Stimulated activated CD4-positive, alpha-beta T cell treated with anti-CD3 and anti-CD28 coated beads, Interleukin-2, amount 100 ng/mL, for 4 hours (primary cell): ENCODE measurements around the gene PCDHGA3.
"Not testable (repeated sequence)": the region's sequence is repeated elsewhere in the genome, so short reads cannot be mapped to it uniquely, and the experiment has no call there.

Experiments
- DNase-seq: peaks from one replicate; pipeline ENCODE4 v3.0.0-alpha.2; 2020; ENCODE audit warnings: low read depth

Gene PCDHGA3

DNA sequence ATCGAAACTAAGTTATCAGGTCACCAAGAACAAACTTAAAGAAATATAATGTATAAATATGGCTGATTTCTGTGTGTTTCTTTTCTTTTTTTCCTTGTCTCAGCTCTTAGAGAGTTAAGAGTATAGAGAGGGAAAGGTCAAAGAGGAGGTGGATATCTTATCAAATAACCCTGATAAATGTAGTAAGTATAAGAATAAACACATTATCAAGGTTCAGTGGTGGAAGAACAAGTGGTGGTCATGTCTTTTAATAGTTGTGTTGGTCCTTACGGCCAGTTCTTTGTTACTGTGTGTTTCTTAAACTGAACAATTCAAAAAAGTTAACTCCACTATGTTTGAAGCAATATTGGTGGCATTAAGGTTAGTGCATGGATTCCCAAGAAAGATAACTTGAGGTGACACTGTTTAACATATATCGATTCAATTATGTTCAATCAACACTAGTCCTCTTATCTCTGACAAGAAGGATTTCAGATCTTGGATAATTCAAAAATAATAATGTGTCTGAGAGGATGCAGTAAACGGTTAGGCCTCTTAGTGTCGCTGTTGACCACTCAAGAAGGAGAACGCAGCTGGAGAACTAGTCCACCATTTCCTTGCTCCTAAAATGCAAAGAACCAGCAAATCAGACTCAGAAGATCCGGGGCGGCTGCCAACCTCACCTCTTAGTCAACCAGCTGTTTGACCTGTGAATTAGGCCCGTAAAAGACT lies at the start of gene PCDHGA3:
Gene PCDHGA3 (plus strand): TSS at position 588 of the 711 bp plus-strand sequence. CDS start 205 bp downstream, outside the sequence.
- DNase-seq, result no peak

DNA sequence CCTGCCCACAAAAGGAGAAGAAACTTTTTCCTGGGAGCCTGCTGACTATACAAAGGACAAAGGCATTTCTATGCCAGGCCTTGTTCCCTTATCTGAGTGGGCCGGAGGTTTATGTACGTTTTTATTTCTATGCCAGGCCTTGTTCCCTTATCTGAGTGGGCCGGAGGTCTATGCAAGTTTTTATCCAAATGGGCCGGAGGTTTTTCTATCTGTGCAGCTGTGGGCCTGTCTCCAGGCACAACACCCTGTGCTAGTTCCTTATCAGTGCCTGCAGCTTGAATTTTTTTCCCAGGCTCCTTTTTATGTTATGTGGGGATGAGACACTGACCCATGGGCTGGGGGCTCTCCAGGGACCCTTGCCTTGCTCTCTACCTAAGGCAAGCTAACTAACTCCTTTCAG lies 45.3 kb upstream of the PCDHGA3 start:
- DNase-seq, result no peak

DNA sequence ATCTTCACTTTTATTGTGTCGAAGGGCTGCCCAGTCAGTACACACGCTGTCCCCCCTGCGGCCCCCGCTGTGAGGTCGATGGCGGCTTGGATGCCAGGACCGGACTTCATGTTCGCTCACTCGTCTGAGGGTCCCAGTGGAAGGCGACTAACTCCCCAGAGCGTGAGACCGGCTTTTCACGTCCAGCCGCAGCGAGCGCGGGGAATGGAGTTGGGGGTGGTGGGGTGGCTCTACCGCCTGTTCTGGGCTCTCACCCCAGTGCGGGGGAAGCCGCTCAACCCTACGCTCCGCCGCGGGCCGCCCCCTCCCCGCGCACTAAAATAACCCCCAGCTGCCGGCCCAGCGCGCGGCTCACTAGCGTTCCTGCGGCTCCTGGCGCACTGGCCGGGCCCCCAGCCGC lies 39.9 kb upstream of the PCDHGA3 start, which contains the start of gene SLC25A2:
Gene SLC25A2 (minus strand): TSS at position 294 of the 400 bp plus-strand sequence. CDS start 184 bp downstream, at position 110.
- no peak for DNase-seq

DNA sequence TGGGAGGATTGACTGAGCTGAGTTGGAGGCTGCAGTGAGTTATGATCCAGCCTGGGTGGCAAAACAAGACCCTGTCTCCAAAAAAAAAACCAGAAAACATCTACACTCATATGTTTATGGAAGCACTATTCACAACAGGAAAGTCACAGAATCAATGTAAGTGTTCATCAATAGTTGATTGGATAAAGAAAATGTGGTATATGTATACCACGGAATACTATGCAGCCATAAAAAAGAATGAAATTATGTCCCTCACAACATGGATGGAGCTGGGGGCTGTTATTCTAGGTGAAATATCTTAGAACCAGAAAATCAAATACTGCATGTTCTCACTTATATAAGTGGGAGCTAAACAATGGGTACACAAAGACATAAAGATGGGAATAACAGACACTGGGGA lies 37.0 kb upstream of the PCDHGA3 start:
- DNase-seq, result no peak

DNA sequence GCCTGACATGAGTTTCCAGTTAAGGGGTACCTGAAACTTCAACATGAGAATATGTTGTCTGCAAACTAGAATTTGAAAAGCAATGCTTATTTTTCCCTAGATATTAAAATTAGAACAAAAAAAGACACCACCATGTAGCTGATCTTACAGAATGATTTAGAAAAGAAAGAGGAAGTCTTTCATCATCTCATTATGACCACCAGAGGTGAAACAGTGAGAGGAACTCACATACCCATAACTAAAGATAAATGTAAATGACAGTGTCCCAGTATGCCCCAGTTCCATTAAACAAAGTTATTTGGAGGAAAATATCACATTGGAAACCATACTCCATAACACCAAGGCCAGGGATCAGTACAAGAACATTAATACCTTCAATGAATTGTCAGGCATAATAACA lies 29.9 kb upstream of the PCDHGA3 start:
- DNase-seq, result no peak

DNA sequence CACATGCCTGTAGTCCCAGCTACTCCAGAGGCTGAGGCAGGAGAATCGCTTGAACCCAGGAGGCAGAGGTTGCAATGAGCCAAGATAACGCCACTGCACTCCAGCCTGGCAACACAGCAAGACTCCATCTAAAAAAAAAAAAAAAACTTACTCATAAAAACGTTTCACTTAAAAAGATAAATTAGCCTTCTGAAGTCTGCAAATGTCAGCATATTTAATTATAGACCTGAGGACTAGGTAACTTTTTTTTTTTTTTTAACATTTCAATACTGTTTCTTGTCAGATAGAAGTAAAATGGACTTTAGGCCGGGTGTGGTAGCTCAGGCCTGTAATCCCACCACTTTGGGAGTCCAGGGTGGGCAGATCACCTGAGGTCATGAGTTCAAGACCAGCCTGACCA lies 26.7 kb upstream of the PCDHGA3 start:
- DNase-seq, result not testable (repeated sequence)

DNA sequence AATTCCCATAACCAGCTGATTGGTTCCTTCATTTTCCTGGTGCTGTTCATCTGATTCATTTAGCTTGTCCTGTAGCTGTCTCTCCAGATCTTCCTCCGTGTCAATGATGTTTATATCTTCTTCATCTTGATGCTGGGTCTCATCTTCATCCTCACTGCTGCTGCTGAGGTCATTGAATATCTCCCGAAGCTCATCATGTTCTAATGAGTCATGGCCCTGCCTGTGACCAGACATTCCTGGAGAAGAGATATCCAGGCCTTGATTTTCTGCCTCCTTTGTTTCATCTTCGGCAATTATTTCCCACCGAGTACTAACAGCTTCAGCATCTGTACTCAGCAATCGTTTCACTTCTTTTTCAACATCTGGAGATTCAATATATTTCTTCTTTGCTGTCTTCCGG lies 24.4 kb upstream of the PCDHGA3 start:
- DNase-seq, result no peak

DNA sequence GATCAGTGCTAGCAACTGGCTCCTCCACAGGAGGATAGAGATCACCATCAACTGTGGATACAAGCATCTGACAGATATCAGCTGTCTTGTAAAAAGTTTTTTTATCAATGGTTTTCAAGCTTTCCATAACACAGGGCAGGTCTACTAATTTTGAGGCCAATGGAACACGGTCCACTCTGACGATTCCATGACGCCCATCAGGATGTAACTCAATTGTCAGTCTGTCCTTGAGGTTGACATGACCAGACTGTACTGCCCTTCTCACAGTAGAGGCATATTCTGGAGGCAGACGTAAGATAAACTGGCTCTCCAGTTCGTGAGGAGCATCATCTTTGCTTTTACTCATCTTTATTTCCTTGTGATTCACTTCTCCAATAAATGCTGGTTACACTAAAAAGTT lies 23.9 kb upstream of the PCDHGA3 start:
- no peak for DNase-seq

DNA sequence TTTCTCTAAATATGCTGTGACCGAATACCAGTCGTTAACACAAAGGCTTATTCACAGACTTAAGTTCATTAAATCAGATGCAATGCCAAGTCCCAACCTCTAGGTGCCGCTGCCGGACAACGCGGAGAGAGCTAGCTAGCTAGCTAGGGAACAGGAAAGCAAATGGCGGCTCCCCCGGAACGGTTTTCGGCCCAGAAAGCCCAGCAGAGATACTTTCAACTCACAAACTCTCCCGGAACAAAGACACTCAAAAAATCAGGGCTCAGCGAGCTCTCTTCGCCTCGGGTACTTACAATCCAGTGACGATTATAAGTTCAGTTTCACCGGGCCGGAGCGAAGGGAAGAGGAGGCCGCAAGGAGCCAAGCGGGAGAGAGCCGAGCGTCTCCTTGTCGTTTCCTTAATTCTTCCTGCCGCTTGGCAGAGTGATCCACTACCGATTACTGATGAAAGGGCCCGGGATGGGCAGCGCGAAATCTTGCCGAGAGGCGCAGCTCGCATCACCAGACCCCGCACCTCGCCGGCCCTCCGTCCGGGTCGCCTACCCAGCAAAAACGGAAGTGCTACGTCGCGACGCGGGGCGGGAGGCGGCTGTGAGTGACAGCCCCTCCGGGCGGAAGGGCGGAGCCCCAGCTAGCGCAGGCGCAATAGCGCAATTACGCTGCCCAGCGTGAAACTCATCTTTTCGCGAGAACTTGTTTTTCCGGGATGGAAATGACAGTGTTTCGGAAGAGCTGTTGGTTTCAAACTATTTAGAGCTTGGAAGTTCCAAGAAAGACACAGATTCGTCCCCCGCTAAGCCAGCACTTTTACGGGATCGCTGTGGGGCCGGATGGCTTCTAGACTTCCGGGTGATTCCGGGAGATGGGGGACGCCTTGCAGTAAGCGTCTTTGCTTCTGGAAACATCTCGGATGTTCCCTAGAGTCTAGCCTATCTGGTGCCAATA lies 23.1 kb upstream of the PCDHGA3 start, which contains the start of gene TAF7:
Gene TAF7 (minus strand): TSS at position 560 of the 945 bp plus-strand sequence. CDS start 740 bp downstream, outside the sequence.
- peak; percentile 88 for DNase-seq

DNA sequence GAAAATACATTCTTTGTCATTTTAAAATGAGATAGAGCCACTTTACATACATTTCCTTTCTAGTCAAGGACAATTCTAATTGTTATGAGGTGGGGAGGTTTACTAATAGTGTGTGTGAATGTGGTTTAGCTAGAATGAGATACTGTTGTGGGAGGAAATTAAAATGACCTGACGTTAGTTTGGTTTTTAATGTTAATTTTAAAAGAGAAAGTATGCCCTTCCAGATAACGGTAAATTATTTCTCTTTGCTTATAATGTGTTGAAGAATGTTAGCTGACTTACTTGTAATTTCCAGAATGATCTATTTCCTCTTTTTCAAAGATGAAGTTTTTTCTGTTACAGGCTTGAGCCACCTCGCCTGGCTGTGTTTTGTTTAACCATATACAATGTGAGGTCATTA lies 21.4 kb upstream of the PCDHGA3 start:
- DNase-seq, result no peak

DNA sequence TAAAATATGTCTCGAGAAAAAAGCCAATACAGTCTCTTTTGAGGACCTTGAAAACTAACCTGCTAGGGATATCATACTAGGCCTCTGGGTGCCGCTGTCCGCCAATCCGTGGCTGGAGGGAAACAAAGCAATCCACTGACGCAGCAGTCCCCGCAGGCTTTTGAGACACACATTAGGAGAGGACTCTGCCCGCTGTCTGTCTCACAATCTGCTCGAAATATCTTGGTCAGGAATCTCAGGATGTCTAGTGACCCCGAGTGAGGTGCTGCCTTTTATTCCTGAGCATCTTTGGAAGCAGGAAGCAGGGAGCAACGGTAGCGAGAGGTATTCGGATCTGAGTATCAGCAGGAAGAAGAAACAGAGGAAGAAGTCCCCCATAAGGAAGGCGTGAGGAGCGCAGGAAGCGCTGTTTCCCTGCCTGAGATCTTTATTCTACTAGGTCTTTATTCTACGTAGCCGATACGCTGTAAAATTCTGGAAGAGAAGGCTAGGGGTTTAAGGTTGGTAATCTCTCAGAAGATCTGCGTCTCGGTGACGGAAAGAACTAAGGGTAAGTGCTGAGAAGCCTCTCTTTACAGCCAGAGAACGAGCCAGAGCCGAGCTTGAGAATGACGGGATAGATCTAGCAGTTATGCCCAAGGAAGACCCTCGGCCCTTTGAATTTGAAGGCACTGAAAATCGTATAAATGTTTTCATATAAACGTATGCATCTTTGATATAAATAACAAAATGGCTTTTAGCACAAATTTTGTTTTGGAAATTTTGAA lies 17.4 kb upstream of the PCDHGA3 start:
- peak; percentile 52 for DNase-seq

DNA sequence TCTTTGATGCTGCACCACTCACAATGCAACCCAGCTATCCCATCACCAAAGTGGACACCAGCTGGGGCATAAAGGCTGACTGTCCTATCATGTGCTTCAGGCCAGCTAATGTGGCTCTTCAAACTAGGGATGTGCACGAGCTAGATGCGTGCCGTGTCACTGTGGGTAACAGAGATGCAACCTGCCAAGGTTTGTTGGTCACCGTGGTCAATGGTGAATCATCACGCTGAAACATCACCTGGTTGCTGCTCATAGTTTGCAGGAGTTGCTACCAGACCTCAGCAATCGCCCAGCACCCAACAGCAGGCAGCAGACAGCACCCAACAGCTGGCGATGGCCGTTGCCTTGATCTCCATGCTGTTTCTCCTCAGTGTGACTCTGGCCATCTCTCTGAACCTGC lies 15.4 kb upstream of the PCDHGA3 start:
- DNase-seq, result no peak

DNA sequence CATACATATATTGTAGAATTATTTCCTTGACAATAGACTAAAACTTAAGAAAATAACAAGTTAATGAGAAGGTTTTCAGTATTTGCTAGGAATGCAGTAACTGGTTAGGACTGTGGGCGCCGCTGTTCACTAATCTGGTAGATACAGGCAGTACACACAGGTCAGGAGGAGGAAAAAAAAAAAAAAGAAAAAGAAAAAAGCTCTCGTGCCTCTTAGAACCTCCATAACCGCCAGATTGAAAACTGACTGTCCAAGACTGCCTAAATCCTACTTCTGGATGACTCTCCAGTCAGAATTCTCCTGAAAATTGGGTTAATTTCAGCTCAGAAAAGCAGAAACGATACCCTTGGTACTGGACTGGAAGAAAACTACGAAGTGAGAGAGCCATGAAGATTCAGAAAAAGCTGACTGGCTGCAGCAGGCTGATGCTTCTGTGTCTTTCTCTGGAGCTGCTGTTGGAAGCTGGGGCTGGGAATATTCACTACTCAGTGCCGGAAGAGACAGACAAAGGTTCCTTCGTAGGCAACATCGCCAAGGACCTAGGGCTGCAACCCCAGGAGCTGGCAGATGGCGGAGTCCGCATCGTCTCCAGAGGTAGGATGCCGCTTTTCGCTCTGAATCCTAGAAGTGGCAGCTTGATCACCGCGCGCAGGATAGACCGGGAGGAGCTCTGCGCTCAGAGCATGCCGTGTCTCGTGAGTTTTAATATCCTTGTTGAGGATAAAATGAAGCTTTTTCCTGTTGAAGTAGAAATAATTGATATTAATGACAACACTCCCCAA lies 13.1 kb upstream of the PCDHGA3 start, which contains the start of gene PCDHGA1:
Gene PCDHGA1 (plus strand): TSS at position 216 of the 782 bp plus-strand sequence.
- DNase-seq, result no peak

DNA sequence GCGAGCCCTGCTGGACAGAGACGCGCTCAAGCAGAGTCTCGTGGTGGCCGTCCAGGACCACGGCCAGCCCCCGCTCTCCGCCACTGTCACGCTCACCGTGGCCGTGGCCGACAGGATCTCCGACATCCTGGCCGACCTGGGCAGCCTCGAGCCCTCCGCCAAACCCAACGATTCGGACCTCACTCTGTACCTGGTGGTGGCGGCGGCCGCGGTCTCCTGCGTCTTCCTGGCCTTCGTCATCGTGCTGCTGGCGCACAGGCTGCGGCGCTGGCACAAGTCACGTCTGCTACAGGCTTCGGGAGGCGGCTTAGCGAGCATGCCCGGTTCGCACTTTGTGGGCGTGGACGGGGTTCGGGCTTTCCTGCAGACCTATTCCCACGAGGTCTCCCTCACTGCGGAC lies 11.1 kb upstream of the PCDHGA3 start:
- not testable (repeated sequence) for DNase-seq

DNA sequence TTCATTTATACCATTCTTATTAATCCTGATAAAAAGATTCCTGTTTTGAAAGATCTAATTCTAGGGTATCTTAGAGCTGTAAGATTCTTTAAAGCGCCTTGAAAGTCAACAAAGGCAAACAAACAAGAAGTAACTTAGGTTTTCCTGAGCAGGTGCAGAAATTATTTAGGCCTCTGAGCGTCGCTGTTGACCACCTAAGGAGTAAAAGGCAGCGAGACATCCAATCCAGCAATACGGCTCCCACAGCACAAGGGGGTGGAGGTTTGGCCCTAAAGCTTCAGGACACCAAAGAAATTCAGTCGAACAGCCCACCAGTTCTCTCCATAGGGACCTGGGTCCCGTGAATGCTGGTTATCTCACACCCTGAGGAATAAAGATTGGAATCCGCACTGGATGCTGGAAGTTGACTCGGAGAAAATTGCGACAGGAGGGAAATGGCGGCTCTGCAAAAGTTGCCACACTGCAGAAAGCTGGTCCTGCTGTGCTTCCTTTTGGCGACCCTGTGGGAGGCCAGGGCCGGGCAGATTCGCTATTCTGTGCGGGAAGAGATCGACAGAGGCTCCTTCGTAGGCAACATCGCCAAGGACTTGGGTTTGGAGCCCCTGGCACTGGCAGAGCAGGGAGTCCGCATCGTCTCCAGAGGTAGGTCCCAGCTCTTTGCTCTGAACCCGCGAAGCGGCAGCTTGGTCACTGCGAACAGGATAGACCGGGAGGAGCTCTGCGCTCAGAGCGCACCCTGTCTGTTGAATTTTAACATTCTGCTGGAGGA lies 4.9 kb upstream of the PCDHGA3 start, which contains the start of gene PCDHGA2:
Gene PCDHGA2 (plus strand): TSS at position 223 of the 769 bp plus-strand sequence.
- DNase-seq, result no peak

DNA sequence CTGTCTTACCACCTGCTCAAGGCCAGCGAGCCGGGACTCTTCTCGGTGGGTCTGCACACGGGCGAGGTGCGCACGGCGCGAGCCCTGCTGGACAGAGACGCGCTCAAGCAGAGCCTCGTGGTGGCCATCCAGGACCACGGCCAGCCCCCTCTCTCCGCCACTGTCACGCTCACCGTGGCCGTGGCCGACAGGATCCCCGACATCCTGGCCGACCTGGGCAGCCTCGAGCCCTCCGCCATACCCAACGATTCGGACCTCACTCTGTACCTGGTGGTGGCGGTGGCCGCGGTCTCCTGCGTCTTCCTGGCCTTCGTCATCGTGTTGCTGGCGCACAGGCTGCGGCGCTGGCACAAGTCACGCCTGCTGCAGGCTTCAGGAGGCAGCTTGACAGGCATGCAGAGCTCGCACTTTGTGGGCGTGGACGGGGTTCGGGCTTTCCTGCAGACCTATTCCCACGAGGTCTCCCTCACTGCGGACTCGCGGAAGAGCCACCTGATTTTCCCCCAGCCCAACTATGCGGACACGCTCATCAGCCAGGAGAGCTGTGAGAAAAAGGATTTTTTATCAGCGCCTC lies 2.8 kb upstream of the PCDHGA3 start:
- not testable (repeated sequence) for DNase-seq

DNA sequence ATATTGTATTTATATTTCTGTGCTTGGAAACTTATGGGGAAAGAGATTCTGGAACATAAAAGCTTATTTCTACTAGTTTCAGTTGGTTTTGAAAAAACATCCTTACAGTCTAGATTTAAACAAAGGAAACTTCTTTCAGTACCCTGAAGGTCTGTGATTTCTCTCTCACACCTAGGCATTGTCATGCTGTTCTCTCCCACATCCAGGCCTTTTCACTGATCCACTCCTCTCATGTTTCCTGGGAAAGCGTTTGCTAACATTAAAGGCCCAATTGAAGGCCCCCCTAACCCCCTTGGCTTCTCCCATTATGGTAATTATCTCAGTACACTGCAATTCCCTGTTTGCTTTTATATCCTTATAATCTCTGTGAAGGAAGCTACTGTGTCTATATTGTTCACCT lies 856 bp upstream of the PCDHGA3 start:
- no peak for DNase-seq

DNA sequence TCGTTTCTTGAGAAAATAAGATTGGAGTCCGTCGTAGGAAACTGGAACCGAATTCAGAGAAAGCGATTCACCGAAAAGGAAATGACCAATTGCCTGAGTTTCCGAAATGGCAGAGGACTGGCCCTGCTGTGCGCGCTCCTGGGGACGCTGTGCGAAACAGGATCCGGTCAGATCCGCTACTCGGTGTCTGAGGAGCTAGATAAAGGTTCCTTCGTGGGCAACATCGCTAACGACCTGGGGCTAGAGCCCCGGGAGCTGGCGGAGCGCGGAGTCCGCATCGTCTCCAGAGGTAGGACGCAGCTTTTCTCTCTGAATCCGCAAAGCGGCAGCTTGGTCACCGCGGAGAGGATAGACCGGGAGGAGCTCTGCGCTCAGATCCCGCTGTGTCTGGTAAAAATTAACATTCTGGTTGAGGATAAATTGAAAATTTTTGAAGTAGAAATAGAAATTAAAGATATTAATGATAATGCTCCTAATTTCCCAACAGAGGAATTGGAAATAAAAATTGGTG lies 379 bp downstream of the PCDHGA3 start:
- DNase-seq, result no peak

DNA sequence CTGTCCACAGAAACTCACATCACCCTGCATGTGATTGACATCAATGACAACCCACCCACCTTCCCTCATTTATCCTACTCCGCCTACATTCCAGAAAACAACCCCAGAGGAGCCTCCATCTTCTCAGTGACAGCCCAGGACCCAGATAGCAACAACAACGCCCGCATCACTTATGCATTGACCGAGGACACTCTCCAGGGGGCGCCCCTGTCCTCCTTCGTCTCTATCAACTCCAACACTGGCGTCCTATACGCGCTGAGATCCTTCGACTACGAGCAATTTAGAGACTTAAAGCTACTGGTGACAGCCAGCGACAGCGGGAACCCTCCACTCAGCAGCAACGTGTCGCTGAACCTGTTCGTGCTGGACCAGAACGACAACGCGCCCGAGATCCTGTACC lies 1.7 kb downstream of the PCDHGA3 start:
- no peak for DNase-seq

DNA sequence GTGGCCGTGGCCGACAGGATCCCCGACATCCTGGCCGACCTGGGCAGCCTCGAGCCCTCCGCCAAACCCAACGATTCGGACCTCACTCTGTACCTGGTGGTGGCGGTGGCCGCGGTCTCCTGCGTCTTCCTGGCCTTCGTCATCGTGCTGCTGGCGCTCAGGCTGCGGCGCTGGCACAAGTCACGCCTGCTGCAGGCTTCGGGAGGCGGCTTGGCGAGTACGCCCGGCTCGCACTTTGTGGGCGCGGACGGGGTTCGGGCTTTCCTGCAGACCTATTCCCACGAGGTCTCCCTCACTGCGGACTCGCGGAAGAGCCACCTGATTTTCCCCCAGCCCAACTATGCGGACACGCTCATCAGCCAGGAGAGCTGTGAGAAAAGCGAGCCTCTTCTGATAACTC lies 2.4 kb downstream of the PCDHGA3 start:
- not testable (repeated sequence) for DNase-seq
